IPS DF 6.9 (cell line): ENCODE results near the gene EXD1.

Source experiments
- DNase-seq: peaks from one replicate; pipeline ENCODE4 v3.0.0-alpha.2; 2013; ENCODE audit warnings: low read depth, low spot score
- H3K27ac ChIP-seq: one replicate; pipeline ENCODE4 v1.5.1; 2013; ENCODE audit warnings: low read length, control low read depth
- H3K27me3 ChIP-seq: 2 replicates; pipeline ENCODE4 v1.6.1; 2013; ENCODE audit warnings: mild to moderate bottlenecking, low read length; ENCODE audit not compliant: control insufficient read depth, insufficient read depth
- H3K36me3 ChIP-seq: 2 replicates; pipeline ENCODE4 v1.6.1; 2013; ENCODE audit warnings: low read length; ENCODE audit not compliant: control insufficient read depth, insufficient read depth
- H3K4me1 ChIP-seq: 2 replicates; pipeline ENCODE4 v1.6.1; 2013; ENCODE audit warnings: low read length; ENCODE audit not compliant: control insufficient read depth, insufficient read depth
- H3K4me3 ChIP-seq: 2 replicates; pipeline ENCODE4 v1.5.1; 2013; ENCODE audit warnings: mild to moderate bottlenecking, low read length
- H3K9me3 ChIP-seq: 2 replicates; pipeline ENCODE4 v1.6.1; 2013; ENCODE audit warnings: low read length, inconsistent platforms; ENCODE audit not compliant: control insufficient read depth, insufficient read depth
- WGBS: extraction: QIAGEN DNeasy Blood & Tissue Kit; methylation state at CpG from one replicate; pipeline ENCODE4 v1.1.7; 2013; ENCODE audit warnings: mixed read lengths, missing lambda C conversion rate; ENCODE audit not compliant: insufficient read length, insufficient coverage; 5-methylcytosine and 5-hydroxymethylcytosine counted together

Gene EXD1

DNA sequence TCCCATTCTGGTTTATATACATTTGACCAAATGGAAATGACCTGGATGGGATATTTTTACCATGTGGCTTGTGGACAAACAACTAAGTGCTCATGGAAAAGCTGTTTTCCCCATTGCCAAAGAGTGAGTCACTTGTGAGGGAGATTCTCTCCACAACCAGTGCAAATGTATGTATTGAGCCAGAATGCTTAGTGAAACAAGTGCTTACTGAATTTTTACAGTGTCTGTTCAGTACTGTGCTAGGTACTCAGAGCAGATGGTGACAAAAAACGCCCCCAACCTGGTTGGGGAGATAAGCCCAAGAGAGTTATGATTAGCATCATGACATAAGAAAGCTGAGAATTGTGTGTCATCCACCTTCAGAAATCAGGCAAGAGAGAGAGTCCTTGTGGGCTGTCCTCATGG, 2.8 kb upstream of the EXD1 start:
- no peaks in the 10 kb centered on the region for H3K27me3 ChIP-seq
- H3K4me1 ChIP-seq, result no peaks in the 10 kb centered on the region
- WGBS, result no CpG with 5 or more reads among the region's 1 CpG
- no peak overlapping the region for H3K27ac ChIP-seq
- H3K4me3 ChIP-seq, result no peak overlapping the region
- no peaks in the 10 kb centered on the region for H3K9me3 ChIP-seq
- H3K36me3 ChIP-seq, result no peaks in the 10 kb centered on the region
- DNase-seq, result no peak

DNA sequence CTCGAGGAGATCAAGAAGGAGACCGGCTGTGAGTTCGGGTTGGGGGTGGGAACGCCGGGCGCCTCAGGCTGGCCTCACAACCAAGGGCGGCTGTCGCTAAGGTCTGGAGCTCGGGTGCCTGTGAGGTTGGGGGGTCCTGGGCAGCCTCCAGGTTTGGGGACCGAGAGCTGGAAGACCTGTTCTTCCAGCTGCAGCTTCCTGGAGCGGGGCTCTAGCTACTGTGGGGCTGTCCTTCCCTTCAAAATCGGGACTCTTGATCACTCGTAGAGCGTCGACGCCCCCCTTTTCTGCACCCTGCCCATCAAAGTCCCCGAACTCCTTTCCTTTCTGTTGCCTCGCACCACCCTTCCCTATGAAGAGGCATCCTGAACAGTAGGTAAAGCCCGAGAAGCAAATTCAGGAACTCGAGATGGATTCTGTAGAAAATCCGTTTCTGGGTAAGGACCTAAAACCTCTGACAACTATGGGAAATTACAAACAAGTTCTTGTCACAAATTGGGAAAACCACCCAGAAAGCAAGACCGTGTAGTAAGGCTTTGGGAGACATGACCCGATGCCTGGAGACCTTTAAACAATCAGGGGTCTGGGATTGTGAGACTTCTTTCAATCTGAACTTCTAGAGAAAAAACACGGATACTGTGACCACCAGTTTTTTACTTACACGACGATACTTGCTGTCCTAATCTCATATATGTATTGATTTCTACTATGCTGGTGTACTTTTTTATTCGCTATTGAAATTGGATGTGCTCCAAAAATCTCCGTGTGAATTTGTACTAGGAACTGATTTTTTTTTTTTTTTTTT, 1.1 kb upstream of the EXD1 start:
- Histone ChIP-seq H3K4me1 (no peaks in the 10 kb centered on the region), H3K9me3 (no peaks in the 10 kb centered on the region), H3K36me3 (no peaks in the 10 kb centered on the region), H3K4me3 (peak overlapping the region; percentile 59), H3K27ac (no peak overlapping the region), H3K27me3 (no peaks in the 10 kb centered on the region)
- WGBS, result no CpG with 5 or more reads among the region's 28 CpGs
- no peak for DNase-seq

- Histone ChIP-seq H3K36me3 (no peaks in the 10 kb centered on the region), H3K27ac (no peak overlapping the region), H3K9me3 (no peaks in the 10 kb centered on the region), H3K4me1 (no peaks in the 10 kb centered on the region), H3K4me3 (no peak overlapping the region), H3K27me3 (no peaks in the 10 kb centered on the region)
- WGBS, result no CpG with 5 or more reads among the region's 10 CpGs
- DNase-seq, result no peak
Measured at GRCh38 chr15:41230345-41230649, 260 bp downstream of the EXD1 start.

DNA sequence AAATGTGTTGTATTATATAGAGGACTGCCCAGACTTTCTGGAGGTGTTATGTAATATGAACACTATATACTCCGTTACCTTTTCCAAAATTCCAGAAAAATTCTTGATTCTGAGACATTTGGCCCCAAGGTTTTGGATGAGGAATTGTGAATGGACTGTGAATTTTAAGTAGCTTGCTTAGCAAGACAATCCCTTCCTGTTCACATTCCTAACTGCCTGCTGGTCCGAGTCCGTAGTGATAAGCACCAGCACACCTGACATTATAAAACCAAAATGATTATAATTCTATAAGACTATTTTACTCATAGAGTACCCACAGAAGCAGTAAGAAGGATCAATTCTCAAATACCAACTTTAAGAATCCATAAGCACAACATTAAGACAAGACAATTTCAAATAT, 11.2 kb downstream of the EXD1 start:
- H3K4me3 ChIP-seq, result no peak overlapping the region
- WGBS, result no CpG with 5 or more reads among the region's 3 CpGs
- H3K4me1 ChIP-seq, result no peaks in the 10 kb centered on the region
- no peak for DNase-seq
- H3K9me3 ChIP-seq, result no peaks in the 10 kb centered on the region
- no peaks in the 10 kb centered on the region for H3K36me3 ChIP-seq
- no peak overlapping the region for H3K27ac ChIP-seq
- H3K27me3 ChIP-seq, result no peaks in the 10 kb centered on the region

- no peak for DNase-seq
Measured at GRCh38 chr15:41218851-41219250, 11.7 kb downstream of the EXD1 start.

DNA sequence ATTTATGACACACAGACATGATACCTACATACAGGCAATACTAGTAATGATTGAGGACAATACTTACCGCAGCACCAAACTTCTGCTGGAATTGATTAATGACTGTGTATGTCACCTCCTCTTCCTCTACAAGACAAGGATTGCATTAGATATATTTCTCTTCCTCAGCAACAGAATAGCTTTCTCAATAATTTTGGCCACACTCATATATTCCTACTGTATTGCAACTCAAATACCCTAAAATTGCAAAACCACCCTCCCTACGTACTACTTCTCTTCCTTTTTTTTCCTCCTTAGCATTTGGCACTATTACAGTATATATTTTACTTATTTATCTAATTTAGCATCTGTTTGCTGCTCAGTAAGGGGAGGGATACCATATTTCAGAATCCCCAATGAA, 14.8 kb downstream of the EXD1 start:
- H3K4me3 ChIP-seq, result no peak overlapping the region
- H3K36me3 ChIP-seq, result no peaks in the 10 kb centered on the region
- no peak overlapping the region for H3K27ac ChIP-seq
- H3K27me3 ChIP-seq, result no peaks in the 10 kb centered on the region
- 100% methylated on average over 1 of the region's 2 CpGs for WGBS
- no peaks in the 10 kb centered on the region for H3K9me3 ChIP-seq
- DNase-seq, result no peak
- H3K4me1 ChIP-seq, result no peaks in the 10 kb centered on the region

More at GRCh38 chr15:41218851-41219250, 11.7 kb downstream of the EXD1 start:
- Histone ChIP-seq H3K4me3 (no peak overlapping the region), H3K27ac (no peak overlapping the region), H3K36me3 (no peaks in the 10 kb centered on the region), H3K4me1 (no peaks in the 10 kb centered on the region), H3K27me3 (no peaks in the 10 kb centered on the region), H3K9me3 (no peaks in the 10 kb centered on the region)
- no CpG with 5 or more reads among the region's 1 CpG for WGBS

DNA sequence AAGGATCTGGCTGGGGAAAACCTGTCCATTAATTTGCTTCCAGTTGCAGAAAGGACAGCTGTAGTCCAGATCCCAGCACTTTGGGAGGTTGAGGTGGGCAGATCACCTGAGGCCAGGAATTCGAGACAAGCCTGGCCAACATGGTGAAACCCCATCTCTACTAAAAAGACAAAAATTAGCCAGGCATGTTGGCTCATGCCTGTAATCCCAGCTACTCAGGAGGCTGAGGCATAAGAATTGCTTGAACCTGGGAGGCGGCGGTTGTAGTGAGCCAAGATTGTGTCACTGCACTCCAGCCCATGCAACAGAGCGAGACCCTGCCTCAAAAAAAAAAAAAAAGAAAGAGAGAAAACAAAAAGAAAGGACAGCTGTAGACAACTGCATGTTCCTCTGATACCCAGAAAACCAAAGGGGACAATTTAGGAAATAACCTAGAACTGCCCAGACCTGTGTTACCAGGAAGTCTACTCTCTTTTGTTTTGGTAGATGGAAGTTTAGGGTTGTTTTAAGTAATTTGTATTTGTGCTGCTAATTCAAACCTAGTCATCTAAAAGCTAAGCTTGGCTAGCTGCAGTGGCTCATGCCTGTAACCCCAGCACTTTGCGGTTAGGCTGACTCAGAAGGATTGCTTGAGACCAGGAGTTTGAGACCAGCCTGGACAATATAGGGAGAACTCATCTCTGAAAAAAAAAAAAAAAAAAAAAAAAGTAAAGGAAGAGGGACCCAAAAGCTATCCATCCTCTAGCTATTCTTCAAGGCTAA, 22.7 kb downstream of the EXD1 start:
- WGBS, result no CpG with 5 or more reads among the region's 5 CpGs

GRCh38 chr15:41205315-41205714, 25.2 kb downstream of the EXD1 start:
- Histone ChIP-seq H3K27me3 (no peaks in the 10 kb centered on the region), H3K4me1 (no peaks in the 10 kb centered on the region; the same call in 1 of the 2 replicates), H3K4me3 (no peak overlapping the region), H3K36me3 (no peaks in the 10 kb centered on the region), H3K9me3 (no peaks in the 10 kb centered on the region), H3K27ac (no peak overlapping the region)
- no peak for DNase-seq
- no CpG with 5 or more reads among the region's 3 CpGs for WGBS

More for the DNA sequence above, 22.7 kb downstream of the EXD1 start:
- Histone ChIP-seq H3K27me3 (no peaks in the 10 kb centered on the region), H3K36me3 (no peaks in the 10 kb centered on the region), H3K9me3 (no peaks in the 10 kb centered on the region), H3K27ac (no peak overlapping the region), H3K4me3 (no peak overlapping the region), H3K4me1 (no peaks in the 10 kb centered on the region; the same call in 1 of the 2 replicates)
- DNase-seq, result no peak

- no peaks in the 10 kb centered on the region for H3K27me3 ChIP-seq
- no CpG with 5 or more reads among the region's 7 CpGs for WGBS
- no peaks in the 10 kb centered on the region for H3K36me3 ChIP-seq
- no peak overlapping the region for H3K4me3 ChIP-seq
- no peak overlapping the region for H3K27ac ChIP-seq
- H3K4me1 ChIP-seq, result no peaks in the 10 kb centered on the region; the same call in 1 of the 2 replicates
- no peaks in the 10 kb centered on the region for H3K9me3 ChIP-seq
- no peak for DNase-seq
Measured at GRCh38 chr15:41203395-41203794, 27.2 kb downstream of the EXD1 start.

DNA sequence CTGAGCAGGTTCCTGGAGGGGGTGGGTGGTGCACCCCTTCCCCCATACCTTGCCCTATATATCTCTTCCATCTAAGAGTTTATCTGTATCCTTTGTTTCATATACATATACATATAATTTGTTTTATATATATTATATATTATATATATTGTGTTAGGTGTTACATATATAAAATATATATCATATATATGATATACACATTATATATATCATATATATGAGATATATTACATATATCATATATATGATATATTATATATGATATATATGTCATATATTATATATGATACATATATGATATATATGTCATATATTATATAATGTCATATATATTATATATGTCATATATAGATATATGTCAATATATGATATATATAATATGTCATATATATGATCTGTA, 31.1 kb downstream of the EXD1 start:
- Histone ChIP-seq H3K36me3 (no peaks in the 10 kb centered on the region), H3K9me3 (no peaks in the 10 kb centered on the region), H3K4me1 (no peaks in the 10 kb centered on the region), H3K4me3 (no peak overlapping the region), H3K27ac (no peak overlapping the region), H3K27me3 (no peaks in the 10 kb centered on the region)
- DNase-seq, result no peak
